GM19023 (cell line): Measurements from ENCODE around the gene OR5K2.

ENCODE experiments used
- ATAC-seq: cut with Tn5 transposase; IDR thresholded peaks from one replicate; pipeline ENCODE4 v1.9.1; 2021; ENCODE audit warnings: mild to moderate bottlenecking, moderate library complexity; ENCODE audit not compliant: unreplicated experiment

Gene OR5K2

GRCh38 chr3:98497381-98497780 is at the start of gene OR5K2:
TSS of gene OR5K2 (plus strand) at chr3:98497681. CDS start at chr3:98497681, 0 bp downstream.
- ATAC-seq, result no peak

GRCh38 chr3:98449606-98450193 is 47.8 kb upstream of the OR5K2 start:
- no peak for ATAC-seq

GRCh38 chr3:98450372-98450771 is 47.1 kb upstream of the OR5K2 start:
- ATAC-seq, result no peak

- no peak for ATAC-seq
Measured at GRCh38 chr3:98453827-98454226, 43.7 kb upstream of the OR5K2 start.

- no peak for ATAC-seq
Measured at GRCh38 chr3:98454929-98455328, 42.6 kb upstream of the OR5K2 start.

- no peak for ATAC-seq
Measured at GRCh38 chr3:98457543-98457942, 39.9 kb upstream of the OR5K2 start.

- ATAC-seq, result no peak
Measured at GRCh38 chr3:98460220-98460619, 37.3 kb upstream of the OR5K2 start.

- no peak for ATAC-seq
Measured at GRCh38 chr3:98462901-98463300, 34.6 kb upstream of the OR5K2 start, which contains the start of gene OR5K1. TSS of gene OR5K1 (plus strand) at chr3:98463201. CDS start at chr3:98469577, 6,376 bp downstream.

GRCh38 chr3:98482717-98483482 is 14.6 kb upstream of the OR5K2 start:
- ATAC-seq, result no peak

- ATAC-seq, result no peak
Measured at GRCh38 chr3:98483626-98484025, 13.9 kb upstream of the OR5K2 start.

GRCh38 chr3:98500019-98500418 is 2.5 kb downstream of the OR5K2 start:
- ATAC-seq, result no peak

- no peak for ATAC-seq
Measured at GRCh38 chr3:98501270-98501669, 3.8 kb downstream of the OR5K2 start.

GRCh38 chr3:98501863-98502576 is 4.5 kb downstream of the OR5K2 start:
- no peak for ATAC-seq

- ATAC-seq, result no peak
Measured at GRCh38 chr3:98504539-98504938, 7.1 kb downstream of the OR5K2 start.

- ATAC-seq, result no peak
Measured at GRCh38 chr3:98508582-98508981, 11.1 kb downstream of the OR5K2 start.

GRCh38 chr3:98512576-98512975 is 15.1 kb downstream of the OR5K2 start:
- no peak for ATAC-seq

GRCh38 chr3:98513091-98513511 is 15.6 kb downstream of the OR5K2 start:
- no peak for ATAC-seq

- ATAC-seq, result no peak
Measured at GRCh38 chr3:98513736-98514135, 16.3 kb downstream of the OR5K2 start.

GRCh38 chr3:98514948-98515347 is 17.5 kb downstream of the OR5K2 start:
- ATAC-seq, result no peak

- no peak for ATAC-seq
Measured at GRCh38 chr3:98518816-98519215, 21.3 kb downstream of the OR5K2 start.

- ATAC-seq, result no peak
Measured at GRCh38 chr3:98519351-98519750, 21.9 kb downstream of the OR5K2 start.
